Esophagus squamous epithelium (tissue), 4 donors: ENCODE data around the gene PRSS22.

Source experiments
- POLR2A ChIP-seq, 4 donors: fragments of 450-650 bp; IDR thresholded peaks; one replicate each; pipeline ENCODE4 v1.6.1; 2017; ENCODE audit warnings: antibody characterized with exemption in 4 of 4, mild to moderate bottlenecking in 4 of 4, moderate library complexity in 3 of 4
- TF ChIP-seq, protein P1 (sequence below), 6 experiments: fragments of 450-650 bp in 4 of 6; fragments of 200-600 bp in 2 of 6; sonication (generic) in 2 of 6; IDR thresholded peaks; one replicate each; pipeline ENCODE4 v1.5.1; 2016 to 2019; ENCODE audit warnings: antibody characterized with exemption in 6 of 6, mild to moderate bottlenecking in 4 of 6, moderate library complexity in 4 of 6

DNA sequence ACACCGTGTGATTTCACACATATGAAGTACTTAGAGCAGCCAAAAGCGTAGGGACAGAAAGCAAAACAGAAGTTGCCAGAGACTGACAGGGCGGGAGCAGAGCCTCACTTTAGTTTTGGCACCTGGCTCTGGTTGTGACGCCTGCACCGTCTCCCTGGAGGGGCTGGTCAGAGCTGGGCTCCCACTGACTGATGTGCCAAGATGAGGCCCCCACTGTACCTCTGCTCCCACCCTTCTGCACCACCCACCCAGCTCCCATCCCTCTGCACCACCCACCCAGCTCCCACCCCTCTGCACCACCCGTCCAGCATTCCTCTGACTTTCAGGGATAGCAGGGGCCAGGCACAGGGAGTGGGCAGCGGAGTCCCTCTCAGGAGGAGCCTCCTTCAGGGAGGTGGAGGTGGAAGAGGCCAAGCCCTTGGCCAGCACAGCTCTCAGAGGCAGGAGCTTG, 44.2 kb downstream of the PRSS22 start:
- TF ChIP-seq, protein P1, sequence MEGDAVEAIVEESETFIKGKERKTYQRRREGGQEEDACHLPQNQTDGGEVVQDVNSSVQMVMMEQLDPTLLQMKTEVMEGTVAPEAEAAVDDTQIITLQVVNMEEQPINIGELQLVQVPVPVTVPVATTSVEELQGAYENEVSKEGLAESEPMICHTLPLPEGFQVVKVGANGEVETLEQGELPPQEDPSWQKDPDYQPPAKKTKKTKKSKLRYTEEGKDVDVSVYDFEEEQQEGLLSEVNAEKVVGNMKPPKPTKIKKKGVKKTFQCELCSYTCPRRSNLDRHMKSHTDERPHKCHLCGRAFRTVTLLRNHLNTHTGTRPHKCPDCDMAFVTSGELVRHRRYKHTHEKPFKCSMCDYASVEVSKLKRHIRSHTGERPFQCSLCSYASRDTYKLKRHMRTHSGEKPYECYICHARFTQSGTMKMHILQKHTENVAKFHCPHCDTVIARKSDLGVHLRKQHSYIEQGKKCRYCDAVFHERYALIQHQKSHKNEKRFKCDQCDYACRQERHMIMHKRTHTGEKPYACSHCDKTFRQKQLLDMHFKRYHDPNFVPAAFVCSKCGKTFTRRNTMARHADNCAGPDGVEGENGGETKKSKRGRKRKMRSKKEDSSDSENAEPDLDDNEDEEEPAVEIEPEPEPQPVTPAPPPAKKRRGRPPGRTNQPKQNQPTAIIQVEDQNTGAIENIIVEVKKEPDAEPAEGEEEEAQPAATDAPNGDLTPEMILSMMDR (IDR thresholded peaks at IDR 0.05): no peak
- TF ChIP-seq POLR2A (IDR thresholded peaks at IDR 0.05): no peak
